Renal cortex interstitium (tissue), 11 donors: ENCODE data around the gene DGCR8. TPM values are rescaled to one million over a fixed set of nuclear protein-coding genes. Genes with fewer than 3 reads are reported as not detected.

ENCODE experiments used
- DNase-seq, 11 donors: peaks; one replicate each; pipeline ENCODE4 v3.0.0-alpha.2; 2013; ENCODE audit warnings: low read depth in 9 of 11, low spot score in 4 of 11; ENCODE audit errors: extremely low read depth in 1 of 11
- polyA plus RNA-seq, 3 donors: library from polyadenylated mRNA; unstranded; fragments of 120-200 nt; gene quantifications; one replicate each; pipeline ENCODE4 v1.2.1, GENCODE V29; 2013; ENCODE audit not compliant: insufficient read length in 3 of 3

The DGCR8 gene
- polyA plus RNA-seq, 3 donors: 42.4 to 54.6 (median 50.6) TPM

DNA sequence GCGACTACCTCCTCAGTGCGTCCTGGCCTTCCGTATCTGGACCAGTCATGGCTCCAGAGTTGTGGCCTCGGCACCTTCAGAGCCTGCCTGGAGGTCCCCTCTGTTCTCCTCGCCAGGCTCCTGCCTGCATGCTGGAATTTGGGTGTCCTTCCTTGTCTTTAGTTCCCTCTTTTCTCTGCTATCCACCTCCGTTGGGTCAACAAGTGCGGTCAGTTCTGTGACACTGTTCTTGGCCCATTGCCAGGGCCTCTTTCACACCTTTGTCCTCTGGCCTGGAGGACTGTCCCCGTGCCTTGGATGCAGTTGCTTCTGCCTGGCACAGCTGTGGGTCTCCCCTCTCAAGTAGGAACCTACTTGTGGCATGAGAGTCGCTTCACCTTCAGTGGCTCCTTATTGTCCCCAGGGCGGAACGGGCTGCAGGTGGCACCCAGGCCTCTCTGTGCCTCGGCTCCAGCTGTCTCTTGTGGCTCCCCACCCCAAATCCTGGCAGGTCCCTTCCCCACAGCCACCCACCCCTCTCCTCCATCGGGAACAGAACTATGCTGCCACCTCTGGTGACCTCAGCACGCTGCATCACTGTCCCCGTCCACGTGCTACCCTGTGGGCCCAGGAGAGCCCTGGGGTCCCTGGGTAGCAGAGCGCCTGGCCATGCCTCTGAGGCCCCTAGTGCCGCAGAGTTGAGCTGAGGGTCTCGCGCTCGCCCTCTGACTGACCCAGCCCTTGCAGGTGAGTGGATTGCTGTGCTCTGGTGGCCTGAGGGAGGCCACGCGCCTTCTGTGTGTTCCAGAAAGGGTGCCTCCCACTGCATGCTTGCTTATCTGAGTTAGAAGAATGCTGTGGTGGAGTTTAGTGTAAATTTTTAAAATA lies 4.7 kb downstream of the DGCR8 start:
- no peak for DNase-seq

- no peak for DNase-seq
Observed at GRCh38 chr22:20085651-20086050, 5.6 kb downstream of the DGCR8 start.

DNA sequence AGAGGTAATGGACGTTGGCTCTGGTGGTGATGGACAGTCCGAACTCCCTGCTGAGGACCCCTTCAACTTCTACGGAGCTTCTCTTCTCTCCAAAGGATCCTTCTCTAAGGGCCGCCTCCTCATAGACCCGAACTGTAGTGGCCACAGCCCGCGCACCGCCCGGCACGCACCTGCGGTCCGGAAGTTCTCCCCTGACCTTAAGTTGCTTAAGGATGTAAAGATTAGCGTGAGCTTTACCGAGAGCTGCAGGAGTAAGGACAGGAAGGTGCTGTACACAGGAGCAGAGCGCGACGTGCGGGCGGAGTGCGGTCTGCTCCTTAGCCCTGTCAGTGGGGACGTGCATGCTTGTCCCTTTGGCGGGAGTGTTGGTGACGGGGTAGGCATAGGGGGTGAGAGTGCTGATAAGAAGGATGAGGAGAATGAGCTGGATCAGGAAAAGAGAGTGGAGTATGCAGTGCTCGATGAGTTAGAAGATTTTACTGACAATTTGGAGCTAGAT lies 6.1 kb downstream of the DGCR8 start:
- DNase-seq: no peak

- no peak for DNase-seq
Observed at GRCh38 chr22:20086763-20087162, 6.7 kb downstream of the DGCR8 start.

DNA sequence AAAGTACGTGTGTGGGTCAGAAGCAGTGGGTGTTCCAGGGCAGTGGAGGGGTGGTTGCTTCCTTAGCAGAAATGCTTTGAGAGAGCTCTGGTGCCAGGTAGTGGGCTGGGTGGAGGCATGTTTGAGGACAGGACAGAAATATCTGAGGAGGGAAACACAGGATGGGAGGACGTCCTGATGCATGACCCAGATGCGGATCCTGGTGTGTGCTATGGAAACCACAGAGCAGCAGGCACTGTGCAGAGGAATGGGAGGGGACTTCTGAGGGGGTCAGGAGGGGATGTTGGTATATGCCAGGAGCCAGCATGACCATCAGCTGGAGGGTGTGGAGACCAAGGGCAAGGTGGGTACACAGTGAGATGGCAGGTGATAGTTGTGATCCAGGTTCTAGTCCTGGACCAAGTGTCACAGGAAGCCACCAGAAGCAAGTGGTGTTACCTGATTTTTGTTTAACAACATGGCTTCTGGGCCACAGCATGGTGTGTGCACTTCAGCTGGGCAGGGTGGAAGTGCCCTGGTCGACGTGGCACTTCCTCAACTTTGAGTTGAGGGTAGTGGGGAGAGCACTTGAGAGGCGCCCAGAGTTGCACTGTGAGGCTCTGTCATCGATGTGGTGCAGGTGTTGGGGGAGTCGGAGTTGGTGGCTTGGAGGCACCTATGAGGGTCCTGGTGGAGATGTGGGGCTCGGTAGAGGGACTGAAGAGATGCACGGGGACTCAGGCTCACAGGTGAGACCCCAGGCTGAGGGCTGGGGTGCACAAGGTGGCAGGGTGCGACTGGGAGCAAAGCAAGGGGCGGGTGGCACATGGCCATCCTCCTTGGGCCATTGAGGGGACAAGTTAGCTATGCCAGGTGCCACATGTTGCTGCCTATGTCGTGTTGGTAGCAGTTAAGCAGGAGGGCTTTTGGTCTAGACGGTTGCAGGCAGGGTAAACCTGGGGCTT lies 7.5 kb downstream of the DGCR8 start:
- no peak for DNase-seq

DNA sequence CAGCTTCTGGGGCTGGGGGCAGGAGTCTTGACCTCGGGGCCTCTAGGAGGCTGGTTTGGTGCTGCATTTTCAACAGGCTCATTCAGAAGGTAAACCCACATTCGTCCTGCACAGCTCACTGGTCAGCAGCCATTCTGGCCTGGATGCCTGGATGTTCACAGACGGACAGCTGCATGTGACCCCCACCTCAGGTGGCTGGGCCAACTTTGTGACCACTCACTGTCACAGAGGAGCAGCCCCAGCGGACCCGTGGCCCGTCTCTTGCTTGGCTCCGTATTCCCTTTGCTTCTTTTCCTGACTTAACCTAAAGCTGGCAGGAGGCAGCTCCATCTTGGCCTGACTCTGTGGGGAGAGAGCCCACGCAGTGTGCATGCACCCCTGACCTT lies 8.2 kb downstream of the DGCR8 start:
- DNase-seq: no peak

DNA sequence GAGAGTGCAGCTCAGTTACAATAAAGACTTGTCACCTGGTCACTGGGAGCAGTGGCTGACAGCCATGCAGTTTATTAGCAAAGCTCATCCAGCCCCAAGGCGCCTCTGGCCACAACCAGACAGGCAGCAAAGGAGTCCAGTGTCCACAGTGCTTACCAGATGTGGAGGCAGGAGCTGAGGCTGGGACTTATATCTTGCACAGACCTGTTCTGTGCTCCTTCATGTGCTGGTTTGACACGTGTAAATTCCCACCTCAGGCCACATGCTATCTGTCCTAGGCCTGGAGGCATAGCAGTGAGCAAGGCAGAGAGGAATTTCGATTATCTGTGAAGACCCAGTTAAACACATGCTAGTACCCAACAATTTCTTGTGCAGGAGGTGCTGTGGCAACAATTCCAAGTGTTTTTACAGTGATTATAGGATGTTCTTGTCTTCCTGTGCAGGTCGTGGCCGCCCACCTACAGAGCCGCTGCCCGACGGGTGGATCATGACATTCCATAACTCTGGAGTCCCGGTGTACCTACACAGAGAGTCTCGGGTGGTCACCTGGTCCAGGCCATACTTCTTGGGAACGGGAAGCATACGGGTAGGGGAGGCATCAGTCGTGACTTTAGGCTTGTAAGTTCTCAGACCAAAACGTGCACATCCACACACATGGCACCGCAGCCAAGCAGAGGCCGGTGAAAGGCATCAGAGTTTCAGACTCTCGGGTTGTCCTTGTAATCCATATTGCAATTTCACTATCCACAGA lies 9.4 kb downstream of the DGCR8 start:
- no peak for DNase-seq

GRCh38 chr22:20089977-20090729 lies 10.1 kb downstream of the DGCR8 start:
- DNase-seq: no peak

DNA sequence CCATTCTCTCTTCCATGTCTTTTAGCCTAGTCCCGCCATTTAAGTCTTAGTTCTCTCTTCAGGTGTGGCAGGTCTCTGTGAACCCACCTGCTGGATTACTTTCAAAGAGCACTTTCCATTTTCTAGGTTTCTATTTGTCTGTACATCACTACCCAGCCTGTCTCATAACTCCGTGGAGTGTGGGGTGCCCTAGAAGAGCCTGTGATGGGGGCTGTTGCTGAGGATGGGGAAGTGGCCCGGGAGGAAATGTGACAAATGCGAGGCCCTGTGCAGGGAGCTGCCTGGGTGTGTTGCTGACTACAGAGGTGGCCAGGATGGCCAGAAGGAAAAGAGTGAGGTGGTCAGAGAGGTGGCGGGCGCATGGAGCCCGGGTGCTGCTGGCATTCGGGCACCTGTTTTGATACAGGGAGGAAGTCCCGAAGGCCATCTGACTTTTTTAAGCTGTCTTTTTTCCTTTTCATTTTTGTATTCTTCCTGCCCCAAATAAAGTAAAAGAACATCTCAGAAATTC lies 10.7 kb downstream of the DGCR8 start:
- DNase-seq: no peak

- no peak for DNase-seq
Observed at GRCh38 chr22:20091690-20092476, 11.8 kb downstream of the DGCR8 start.

DNA sequence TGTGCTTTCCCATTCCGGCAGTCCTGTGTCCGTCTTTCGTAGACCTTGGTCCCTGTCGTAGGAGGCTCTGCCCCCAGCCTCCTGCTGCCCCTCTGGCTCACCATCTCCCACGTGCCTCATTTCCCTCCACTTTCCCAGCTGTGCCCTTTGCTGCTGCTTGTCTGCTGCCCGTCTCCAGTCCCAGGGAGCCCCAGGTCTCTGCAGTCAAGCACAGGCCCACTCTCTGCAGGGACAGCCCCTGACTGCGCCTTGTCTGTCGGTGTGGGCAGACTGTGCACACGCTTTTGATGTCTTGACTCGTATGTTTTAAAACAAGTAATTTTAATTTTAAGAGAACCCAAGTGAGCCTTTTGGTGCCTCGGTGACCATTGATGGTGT lies 12.4 kb downstream of the DGCR8 start:
- no peak for DNase-seq

DNA sequence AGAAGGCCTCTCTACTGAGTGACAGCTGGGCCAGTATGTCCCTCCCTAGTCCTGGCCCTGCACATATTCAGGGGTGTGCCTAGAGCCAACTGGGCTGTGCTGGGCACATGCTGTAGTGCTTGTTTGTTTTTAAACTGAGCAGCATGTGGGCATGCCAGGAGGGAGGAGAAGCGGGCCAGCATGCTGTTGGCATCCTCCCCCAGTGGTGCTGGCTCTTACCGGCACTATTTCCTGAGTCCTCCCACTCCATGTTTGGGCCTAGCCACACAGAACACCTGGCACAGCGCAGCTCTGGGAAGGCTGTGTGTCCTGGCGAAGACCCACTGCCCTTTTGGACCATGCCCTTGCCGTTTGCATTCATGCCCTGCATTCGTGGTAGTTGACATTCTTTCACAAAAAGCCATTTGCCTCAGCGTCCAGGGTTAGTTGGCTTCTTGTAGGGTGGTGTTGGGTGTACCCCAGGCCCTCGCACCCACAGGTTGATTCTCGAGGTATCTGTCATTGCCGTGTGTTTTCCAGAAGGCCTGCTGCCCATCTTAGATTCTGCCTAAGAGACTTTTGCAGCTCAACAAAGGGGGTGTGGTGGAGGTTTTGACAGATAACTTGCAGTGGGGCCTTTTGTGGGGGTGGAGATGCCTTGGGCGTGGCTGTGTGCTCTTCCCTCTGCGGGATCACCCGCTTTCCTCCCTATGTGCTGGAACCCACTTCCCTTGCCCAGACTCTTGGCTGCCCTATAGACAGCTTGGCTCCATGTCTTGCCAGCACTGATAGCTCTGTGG lies 13.6 kb downstream of the DGCR8 start:
- no peak for DNase-seq

DNA sequence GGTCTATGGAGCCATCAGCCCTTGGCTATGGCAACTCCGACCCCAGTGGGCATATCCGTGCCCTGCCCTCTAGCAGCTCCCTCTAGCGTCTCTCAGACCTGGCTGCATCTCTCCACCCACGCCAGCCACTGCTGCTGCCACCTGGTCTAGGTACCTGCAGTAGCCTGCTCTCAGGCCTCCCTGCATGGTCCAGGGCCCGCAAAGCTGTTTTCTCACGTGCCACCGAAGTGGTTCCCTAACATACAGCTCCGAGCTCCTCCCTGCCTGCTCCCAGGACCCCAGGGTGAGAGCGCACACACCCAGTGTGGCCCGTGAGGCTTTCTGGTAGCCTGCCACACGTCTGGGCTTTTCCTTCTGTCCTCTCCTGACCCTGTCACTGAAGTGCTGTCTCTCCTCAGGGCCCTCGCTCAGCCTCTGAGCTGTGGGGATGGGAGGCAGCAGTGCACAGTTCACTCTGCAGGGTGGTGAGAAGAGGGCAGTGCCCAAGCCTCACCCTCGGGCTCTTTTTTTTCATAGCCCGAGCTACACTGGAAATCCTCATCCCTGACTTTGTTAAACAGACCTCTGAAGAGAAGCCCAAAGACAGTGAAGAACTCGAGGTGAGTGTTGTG lies 14.3 kb downstream of the DGCR8 start:
- DNase-seq: no peak

DNA sequence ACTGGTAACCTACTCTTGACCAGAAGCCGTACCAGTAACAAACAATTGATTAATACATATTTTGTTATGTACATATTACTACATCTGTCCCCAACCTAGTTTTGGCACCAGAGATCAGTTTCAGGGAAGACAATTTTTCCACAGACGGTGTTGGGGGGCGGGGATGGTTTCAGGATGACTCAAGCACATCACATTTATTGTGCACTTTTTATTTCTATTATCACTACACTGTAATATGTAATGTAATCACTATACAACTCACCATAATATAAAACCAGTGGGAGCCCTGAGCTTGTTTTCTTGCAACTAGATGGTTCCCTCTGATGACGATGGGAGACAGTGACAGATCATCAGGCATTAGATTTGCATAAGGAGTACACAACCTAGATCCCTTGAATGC lies 15.5 kb downstream of the DGCR8 start:
- no peak for DNase-seq

DNA sequence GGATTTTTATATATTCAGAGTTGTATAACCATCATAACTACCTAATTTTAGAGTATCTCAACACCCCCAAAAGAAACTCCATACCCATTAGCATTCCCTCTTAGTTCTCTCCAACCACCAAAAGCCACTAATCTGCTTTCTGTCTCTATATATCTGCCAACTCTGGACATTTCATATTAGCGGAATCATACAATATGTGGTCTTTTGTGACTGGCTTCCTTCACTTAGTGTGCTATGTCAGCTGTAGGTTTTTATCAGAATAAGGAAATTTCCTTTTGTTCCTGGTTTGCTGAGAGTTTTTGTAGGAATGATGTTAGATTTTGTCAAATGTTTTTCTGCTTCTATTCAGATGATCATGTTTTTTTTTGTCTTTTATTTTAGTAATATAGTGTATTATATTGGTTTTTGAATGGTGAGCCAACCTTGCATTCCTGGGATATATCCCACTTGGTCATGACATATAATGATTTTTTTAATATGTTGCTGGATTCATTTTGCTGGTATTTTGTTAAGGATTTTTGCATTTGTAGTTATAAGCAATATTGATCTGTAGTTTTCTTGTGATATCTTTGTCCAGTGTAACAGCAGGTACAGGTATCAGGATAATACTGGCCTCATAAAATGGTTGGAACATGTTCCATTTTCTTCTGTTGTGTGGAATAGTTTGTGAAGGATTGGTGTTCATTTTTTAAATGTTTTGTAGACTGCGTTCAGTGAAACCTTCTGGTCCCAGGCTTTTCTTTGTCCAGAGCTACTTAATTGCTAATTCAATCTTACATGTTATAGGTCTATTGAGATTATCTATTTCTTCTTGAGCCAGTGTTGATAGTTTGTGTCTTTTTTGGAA lies 16.8 kb downstream of the DGCR8 start:
- no peak for DNase-seq
